ENCODE data around the gene JMJD7. TPM values are rescaled to one million over a fixed set of nuclear protein-coding genes. Genes with fewer than 3 reads are reported as not detected.

JMJD7 gene
- total and polyA plus RNA-seq, 12 donors = 4.0 to 20.6 (median 12.7) TPM

- no peaks in the 10 kb centered on the region for H3K27me3 ChIP-seq
- H3K4me3 ChIP-seq = no peak overlapping the region
- DNase-seq = no peak
- intact Hi-C loops (cut with DNase I) = no loop called here
- no peak overlapping the region for H3K27ac ChIP-seq
- TF ChIP-seq POLR2A (IDR thresholded peaks at IDR 0.05) (no peak), CTCF (IDR thresholded peaks at IDR 0.05) (no peak)
- H3K4me1 ChIP-seq (replicated peaks in 1 of 2) = no peaks in the 10 kb centered on the region
- H3K9me3 ChIP-seq (replicated peaks in 1 of 3) = no peaks in the 10 kb centered on the region
- 90 to 97% (median 93%) methylated on average over 6 to 14 of the region's 14 CpGs for WGBS, 4 donors
- peaks cover 0 to 29% of the 10 kb centered on the region in 2 donors for H3K36me3 ChIP-seq (replicated peaks in 1 of 2)
These were observed 19.3 kb downstream of the JMJD7 start for GRCh38 chr15:41847206-41847605.

GRCh38 chr15:41847981-41848380 is 20.1 kb downstream of the JMJD7 start:
- Histone ChIP-seq H3K9me3 (replicated peaks in 1 of 3) (no peaks in the 10 kb centered on the region), H3K36me3 (replicated peaks in 1 of 2) (peaks cover 0 to 29% of the 10 kb centered on the region in 2 donors), H3K27me3 (no peaks in the 10 kb centered on the region), H3K27ac (no peak overlapping the region), H3K4me3 (no peak overlapping the region), H3K4me1 (replicated peaks in 1 of 2) (no peaks in the 10 kb centered on the region)
- WGBS, 4 donors = 95 to 96% (median 95%) methylated on average over 8 to 9 of the region's 9 CpGs
- no peak for TF ChIP-seq CTCF (IDR thresholded peaks at IDR 0.05)
- TF ChIP-seq POLR2A (IDR thresholded peaks at IDR 0.05) = no peak
- no peak for DNase-seq
- intact Hi-C loops (cut with DNase I) = no loop called here

GRCh38 chr15:41848631-41849030 is 20.7 kb downstream of the JMJD7 start:
- no peaks in the 10 kb centered on the region for H3K27me3 ChIP-seq
- H3K4me1 ChIP-seq (replicated peaks in 1 of 2) = no peaks in the 10 kb centered on the region
- no peaks in the 10 kb centered on the region for H3K9me3 ChIP-seq (replicated peaks in 1 of 3)
- intact Hi-C loops (cut with DNase I) = no loop called here
- 60 to 96% (median 81%) methylated on average over 1 to 10 of the region's 10 CpGs for WGBS, 4 donors
- TF ChIP-seq CTCF (IDR thresholded peaks at IDR 0.05) (no peak), POLR2A (IDR thresholded peaks at IDR 0.05) (no peak)
- no peak overlapping the region for H3K4me3 ChIP-seq
- H3K36me3 ChIP-seq (replicated peaks in 1 of 2) = peaks cover 0 to 26% of the 10 kb centered on the region in 2 donors
- DNase-seq = no peak
- no peak overlapping the region for H3K27ac ChIP-seq

GRCh38 chr15:41849204-41849603 is 21.3 kb downstream of the JMJD7 start:
- H3K4me3 ChIP-seq = no peak overlapping the region
- no peak overlapping the region for H3K27ac ChIP-seq
- no peaks in the 10 kb centered on the region for H3K9me3 ChIP-seq (replicated peaks in 1 of 3)
- intact Hi-C loops (cut with DNase I) = no loop called here
- no peaks in the 10 kb centered on the region for H3K27me3 ChIP-seq
- DNase-seq = no peak
- TF ChIP-seq POLR2A (IDR thresholded peaks at IDR 0.05) (no peak), CTCF (IDR thresholded peaks at IDR 0.05) (no peak)
- H3K4me1 ChIP-seq (replicated peaks in 1 of 2) = no peaks in the 10 kb centered on the region
- peaks cover 0 to 26% of the 10 kb centered on the region in 2 donors for H3K36me3 ChIP-seq (replicated peaks in 1 of 2)
- 72 to 81% (median 78%) methylated on average over 6 of the region's 6 CpGs for WGBS, 4 donors
